Activated T-helper 17 cell treated with anti-CD3 and anti-CD28 coated beads, Interleukin-2, amount 50 U/mL, for 72 hours (primary cell): ENCODE measurements around the gene ZNF169. TPM values are rescaled to one million over a fixed set of nuclear protein-coding genes. Genes with fewer than 3 reads are reported as not detected.
"Not testable (repeated sequence)": the region's sequence is repeated elsewhere in the genome, so short reads cannot be mapped to it uniquely, and the experiment has no call there.

Experiments used
- ATAC-seq: fragments of 150-1000 bp; cut with Tn5 transposase; replicated peaks from 2 replicates; pipeline ENCODE4 v1.10.0; 2021; ENCODE audit warnings: mild to moderate bottlenecking, moderate library complexity
- H3K27ac Mint-ChIP-seq: one replicate; pipeline ENCODE4 v1.8.0; 2022; ENCODE audit warnings: mixed read lengths
- H3K27me3 Mint-ChIP-seq: one replicate; pipeline ENCODE4 v1.8.0; 2022; ENCODE audit warnings: mixed read lengths
- H3K36me3 Mint-ChIP-seq: one replicate; pipeline ENCODE4 v1.8.0; 2022; ENCODE audit warnings: low read depth, mild to moderate bottlenecking, mixed read lengths
- H3K4me1 Mint-ChIP-seq: one replicate; pipeline ENCODE4 v1.8.0; 2022; ENCODE audit warnings: mixed read lengths
- H3K4me3 Mint-ChIP-seq: one replicate; pipeline ENCODE4 v1.8.0; 2022; ENCODE audit warnings: mild to moderate bottlenecking, mixed read lengths
- H3K9me3 Mint-ChIP-seq: one replicate; pipeline ENCODE4 v1.8.0; 2022; ENCODE audit warnings: mixed read lengths
- total RNA-seq, 2 donors: library from RNA; stranded (reverse); gene quantifications; one replicate each; pipeline ENCODE4 v1.2.3, GENCODE V29; 2022

The ZNF169 gene
- total RNA-seq = 1 to 10 TPM; 6.6 to 6.9 TPM

DNA sequence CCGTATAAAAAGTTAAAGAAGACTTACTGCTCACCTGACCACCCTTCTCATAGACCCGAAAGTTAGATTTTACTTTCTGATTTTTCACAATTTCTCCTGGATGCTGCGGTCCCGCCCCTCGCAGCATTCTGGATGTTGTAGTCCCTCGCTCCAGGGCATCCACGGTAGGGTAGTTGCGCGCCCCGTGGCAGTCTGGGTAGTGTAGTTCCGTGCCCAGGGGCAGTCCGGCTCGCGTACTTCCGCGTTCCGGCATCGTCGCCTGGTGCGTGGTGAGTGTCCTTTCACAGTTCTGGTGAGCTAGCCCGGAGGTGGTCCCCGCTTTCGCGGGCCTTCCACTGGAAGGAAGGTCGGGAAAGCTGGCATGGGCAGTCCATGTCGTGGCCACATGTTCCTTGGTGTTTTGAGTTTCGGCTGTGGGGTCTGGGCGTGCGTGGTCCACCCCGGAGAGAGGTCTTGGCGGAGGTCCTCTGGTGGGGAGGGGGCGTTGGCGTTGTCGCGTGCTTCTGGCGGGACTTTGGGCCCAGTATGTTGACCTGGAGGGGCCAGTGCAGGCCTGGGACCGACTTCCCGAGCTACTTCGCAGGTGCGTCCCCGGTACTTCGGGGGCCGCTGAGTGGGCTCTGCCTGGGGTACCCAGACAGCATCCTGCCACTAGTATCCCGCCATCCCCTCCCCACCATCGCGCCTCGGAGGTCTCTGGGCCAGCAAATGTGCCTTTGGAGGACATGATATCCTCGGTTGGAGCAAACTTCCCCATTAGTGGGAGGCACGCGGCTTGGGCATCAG lies at the start of gene ZNF169:
TSS of gene ZNF169 (plus strand) at position 222 of the 786 bp plus-strand sequence. CDS start 19,515 bp downstream, outside the sequence.
- Mint-ChIP-seq H3K27ac (peak within 1 kb of the TSS; percentile 96), H3K9me3 (no peaks in the 10 kb centered on the region), H3K27me3 (no peaks in the 10 kb centered on the region), H3K4me3 (peak within 1 kb of the TSS; percentile 96), H3K4me1 (peaks cover 18% of the 10 kb centered on the region), H3K36me3 (peaks cover 36% of the 10 kb centered on the region)
- peak; percentile 100 for ATAC-seq

DNA sequence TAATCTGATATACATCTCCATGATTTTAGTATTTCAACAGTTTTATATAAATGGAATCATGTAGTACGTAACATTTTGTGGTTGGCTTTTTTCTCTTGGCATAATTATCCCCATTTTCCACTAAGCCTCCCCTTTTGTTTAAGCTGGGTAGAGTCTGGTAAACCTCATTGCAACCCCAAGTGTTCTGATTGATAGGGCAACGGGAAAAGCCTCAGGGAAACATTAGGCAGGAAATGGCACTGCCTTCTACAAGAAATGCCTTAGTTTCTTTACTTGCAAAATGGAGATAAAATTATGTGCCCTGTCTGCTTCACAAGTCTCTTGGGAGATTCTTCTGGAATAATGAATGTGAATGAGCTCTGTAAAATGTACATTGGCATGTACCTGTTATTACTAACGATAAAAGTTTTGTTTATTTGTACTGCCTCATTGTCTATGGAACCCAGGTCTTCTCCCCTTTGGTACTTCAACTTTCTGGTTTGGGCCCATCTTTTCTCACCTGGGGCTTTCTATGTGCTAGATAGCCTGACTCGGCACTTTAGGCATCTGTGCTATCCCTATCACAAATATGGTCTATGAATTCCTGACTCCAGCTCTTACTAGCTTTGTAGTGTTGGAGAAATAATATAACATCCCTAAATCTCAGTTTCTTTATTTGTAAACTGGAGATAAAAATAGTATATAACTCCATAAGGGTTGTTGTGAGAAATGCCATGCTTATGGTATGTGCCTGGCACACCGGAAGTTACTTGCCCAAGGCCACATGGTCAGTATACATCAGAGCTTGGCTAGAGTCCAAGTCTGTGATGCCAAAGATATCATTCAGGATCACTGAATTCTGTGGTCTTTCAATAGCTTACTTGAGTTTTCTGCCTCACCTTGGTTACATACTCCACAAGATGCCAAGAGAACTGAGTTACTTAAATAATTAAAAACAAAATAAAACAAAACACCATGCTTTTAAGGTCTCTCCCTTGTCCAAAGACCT lies 48.2 kb upstream of the ZNF169 start:
- Mint-ChIP-seq H3K36me3 (no peaks in the 10 kb centered on the region), H3K27me3 (peaks cover 4% of the 10 kb centered on the region), H3K9me3 (no peaks in the 10 kb centered on the region), H3K4me3 (no peak overlapping the region), H3K4me1 (peaks cover 4% of the 10 kb centered on the region), H3K27ac (peak overlapping the region; percentile 45)
- no peak for ATAC-seq

DNA sequence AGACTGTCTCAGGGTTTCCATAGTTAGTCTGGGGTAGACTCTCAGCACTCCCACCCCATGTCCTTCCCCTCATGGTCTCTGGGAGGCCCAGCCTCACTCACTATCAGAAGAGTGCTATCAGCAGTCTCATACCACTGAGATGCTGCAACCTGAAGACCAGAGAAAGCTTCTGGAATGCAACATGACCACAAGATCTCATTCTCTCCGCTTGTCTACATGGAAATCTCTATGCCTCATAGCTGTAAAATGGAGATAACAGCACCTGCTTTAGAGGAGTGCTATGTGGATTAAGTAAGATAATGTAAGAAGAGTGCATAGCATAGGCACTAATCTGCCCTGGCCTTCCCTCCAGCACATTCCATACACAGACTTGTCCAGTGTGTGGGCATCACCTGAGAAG lies 47.0 kb upstream of the ZNF169 start:
- ATAC-seq = no peak
- Mint-ChIP-seq H3K4me1 (peaks cover 4% of the 10 kb centered on the region), H3K27ac (peak overlapping the region; percentile 45), H3K36me3 (no peaks in the 10 kb centered on the region), H3K4me3 (no peak overlapping the region), H3K27me3 (peaks cover 4% of the 10 kb centered on the region), H3K9me3 (no peaks in the 10 kb centered on the region)

DNA sequence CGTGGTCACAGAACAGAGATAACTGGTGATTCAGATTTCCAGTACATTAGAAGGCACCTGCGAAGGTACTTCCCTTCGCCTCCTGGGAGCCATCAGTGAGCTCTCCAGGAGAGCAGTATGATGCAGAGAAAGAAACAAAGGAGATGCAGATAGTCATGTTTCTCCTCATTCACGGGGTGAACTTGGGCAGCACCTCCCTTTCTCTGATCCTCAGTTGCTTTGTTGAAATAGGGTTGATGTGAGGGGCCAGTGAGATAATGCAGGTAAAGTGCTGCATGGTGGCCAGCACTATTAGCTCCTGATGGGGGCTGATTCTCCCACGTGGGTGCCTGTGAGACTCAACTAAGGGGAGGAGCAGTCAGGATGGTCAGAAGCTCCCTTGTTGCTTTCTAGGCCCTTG lies 46.6 kb upstream of the ZNF169 start:
- Mint-ChIP-seq H3K4me1 (peaks cover 4% of the 10 kb centered on the region), H3K9me3 (no peaks in the 10 kb centered on the region), H3K36me3 (no peaks in the 10 kb centered on the region), H3K27me3 (peaks cover 4% of the 10 kb centered on the region), H3K4me3 (no peak overlapping the region), H3K27ac (no peak overlapping the region)
- ATAC-seq = no peak

DNA sequence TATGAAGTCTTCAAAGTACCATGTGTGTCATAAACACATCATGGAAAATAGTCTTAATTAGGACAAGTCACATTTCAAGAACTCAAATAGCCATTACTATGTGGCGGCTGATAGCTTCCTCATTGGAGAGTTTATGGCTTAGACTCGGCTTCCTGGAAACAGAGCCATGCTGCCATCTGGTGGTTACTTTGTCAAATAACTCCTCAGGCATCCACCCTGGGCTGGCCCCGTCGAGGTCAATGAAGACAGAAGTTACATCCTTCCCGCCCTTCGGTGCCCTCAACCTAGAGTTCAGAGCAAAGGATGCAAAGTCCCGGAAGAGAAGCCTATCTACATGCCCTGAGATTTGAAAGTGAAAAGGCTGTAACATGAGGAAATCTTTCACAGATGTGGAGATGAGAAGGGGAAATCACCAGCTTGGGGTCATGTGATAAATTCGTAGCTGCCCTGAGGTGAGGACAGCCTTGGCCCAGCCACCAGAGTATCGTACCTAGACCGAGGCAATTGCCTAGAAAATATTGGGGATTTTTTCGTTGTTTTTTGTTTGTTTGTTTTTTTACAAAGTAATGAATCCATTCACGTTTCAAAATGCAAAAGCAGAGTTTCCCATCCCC lies 45.5 kb upstream of the ZNF169 start:
- no peak overlapping the region for H3K27ac Mint-ChIP-seq
- no peaks in the 10 kb centered on the region for H3K36me3 Mint-ChIP-seq
- no peaks in the 10 kb centered on the region for H3K9me3 Mint-ChIP-seq
- peaks cover 4% of the 10 kb centered on the region for H3K4me1 Mint-ChIP-seq
- peak overlapping the region; percentile 44 for H3K4me3 Mint-ChIP-seq
- peaks cover 10% of the 10 kb centered on the region for H3K27me3 Mint-ChIP-seq
- peak; percentile 97 for ATAC-seq

DNA sequence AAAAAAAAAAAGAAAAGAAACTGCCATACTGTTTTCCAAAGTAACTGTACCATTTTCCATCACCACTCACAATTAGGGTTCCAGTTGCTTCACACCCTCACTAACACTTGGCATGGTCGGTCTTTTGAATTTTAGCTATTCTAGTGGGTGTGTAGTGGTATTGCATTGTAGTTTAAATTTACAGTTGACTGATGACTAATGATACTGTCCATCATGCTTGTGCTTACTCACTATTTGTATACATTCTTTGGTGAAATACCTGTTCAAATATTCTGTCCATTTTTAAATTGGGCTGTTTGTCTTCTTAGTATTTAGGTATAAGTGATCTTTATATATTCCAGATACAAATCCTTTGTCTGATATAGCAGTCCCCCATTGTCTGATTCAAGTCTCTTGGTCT lies 36.2 kb upstream of the ZNF169 start:
- H3K4me3 Mint-ChIP-seq = no peak overlapping the region
- no peaks in the 10 kb centered on the region for H3K36me3 Mint-ChIP-seq
- ATAC-seq = no peak
- H3K27me3 Mint-ChIP-seq = peaks cover 16% of the 10 kb centered on the region
- H3K27ac Mint-ChIP-seq = no peak overlapping the region
- H3K4me1 Mint-ChIP-seq = no peaks in the 10 kb centered on the region
- no peaks in the 10 kb centered on the region for H3K9me3 Mint-ChIP-seq

DNA sequence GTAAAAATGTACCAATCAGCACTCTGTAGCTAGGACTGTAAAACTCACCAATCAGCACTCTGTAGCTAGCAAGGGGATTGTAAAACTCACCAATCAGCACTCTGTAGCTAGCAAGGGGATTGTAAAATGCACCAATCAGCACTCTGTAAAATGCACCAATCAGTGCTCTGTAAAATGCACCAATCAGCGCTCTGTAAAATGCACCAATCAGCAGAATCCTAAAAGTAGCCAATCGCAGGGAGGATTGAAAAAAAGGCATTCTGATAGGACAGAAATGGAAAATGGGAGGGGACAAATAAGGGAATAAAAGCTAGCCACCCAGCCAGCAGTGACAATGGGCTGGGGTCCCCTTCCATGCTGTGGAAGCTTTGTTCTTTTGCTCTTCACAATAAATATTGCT lies 33.7 kb upstream of the ZNF169 start:
- not testable (repeated sequence) for H3K4me1 Mint-ChIP-seq, H3K36me3 Mint-ChIP-seq, H3K9me3 Mint-ChIP-seq, H3K27ac Mint-ChIP-seq, H3K4me3 Mint-ChIP-seq, ATAC-seq
- peaks cover 26% of the 10 kb centered on the region for H3K27me3 Mint-ChIP-seq

DNA sequence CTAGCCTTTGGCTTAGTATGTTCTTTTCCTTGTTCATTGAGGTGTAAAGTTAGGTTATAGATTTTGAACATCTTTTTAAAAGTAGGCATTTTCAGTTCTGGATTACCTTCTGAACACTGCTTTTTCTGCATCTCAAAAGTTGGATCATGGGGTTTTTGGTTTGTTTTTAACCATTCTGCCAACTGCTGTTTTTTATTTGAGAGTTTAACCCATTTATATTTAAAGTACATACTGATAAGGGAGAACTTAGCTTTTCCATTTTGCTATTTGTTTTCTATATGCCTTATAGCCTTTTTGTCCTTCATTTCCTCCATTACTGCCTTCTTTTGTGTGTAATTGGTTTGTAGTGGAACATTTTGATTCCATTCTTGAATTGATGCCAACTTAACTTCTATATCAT lies 30.5 kb upstream of the ZNF169 start:
- H3K27ac Mint-ChIP-seq = no peak overlapping the region
- no peaks in the 10 kb centered on the region for H3K4me1 Mint-ChIP-seq
- H3K36me3 Mint-ChIP-seq = no peaks in the 10 kb centered on the region
- ATAC-seq = no peak
- H3K9me3 Mint-ChIP-seq = no peaks in the 10 kb centered on the region
- H3K4me3 Mint-ChIP-seq = no peak overlapping the region
- peaks cover 29% of the 10 kb centered on the region for H3K27me3 Mint-ChIP-seq

DNA sequence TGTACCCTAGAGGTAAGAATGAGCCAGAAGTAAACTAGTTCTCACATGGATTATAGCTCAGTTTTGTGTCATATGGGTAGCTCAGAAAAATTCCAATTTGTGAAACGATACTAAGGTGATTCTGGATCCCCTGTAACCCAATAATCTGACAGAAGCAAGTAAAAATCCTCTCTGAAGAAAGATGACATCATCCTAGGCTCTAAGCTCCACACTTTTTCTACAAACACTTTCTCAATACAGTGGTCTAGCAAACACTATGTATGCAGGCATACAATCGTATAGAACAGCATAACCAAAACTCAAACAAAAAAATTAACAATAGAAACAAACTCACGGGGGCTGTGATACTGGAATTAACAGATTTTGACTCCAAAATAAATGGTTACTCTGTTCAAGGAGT lies 26.7 kb upstream of the ZNF169 start:
- H3K9me3 Mint-ChIP-seq = no peaks in the 10 kb centered on the region
- no peaks in the 10 kb centered on the region for H3K4me1 Mint-ChIP-seq
- H3K27me3 Mint-ChIP-seq = peaks cover 21% of the 10 kb centered on the region
- no peak overlapping the region for H3K4me3 Mint-ChIP-seq
- no peaks in the 10 kb centered on the region for H3K36me3 Mint-ChIP-seq
- no peak overlapping the region for H3K27ac Mint-ChIP-seq
- ATAC-seq = no peak

DNA sequence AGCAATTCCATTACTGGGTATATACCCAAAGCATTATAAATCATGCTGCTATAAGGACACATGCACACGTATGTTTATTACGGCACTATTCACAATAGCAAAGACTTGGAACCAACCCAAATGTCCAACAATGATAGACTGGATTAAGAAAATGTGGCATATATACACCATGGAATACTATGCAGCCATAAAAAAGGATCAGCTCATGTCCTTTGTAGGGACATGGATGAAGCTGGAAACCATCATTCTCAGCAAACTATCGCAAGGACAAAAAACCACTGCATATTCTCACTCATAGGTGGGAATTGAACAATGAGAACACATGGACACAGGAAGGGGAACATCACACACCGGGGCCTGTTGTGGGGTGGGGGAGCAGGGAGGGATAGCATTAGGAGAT lies 18.0 kb upstream of the ZNF169 start:
- H3K36me3 Mint-ChIP-seq, H3K4me3 Mint-ChIP-seq, H3K27ac Mint-ChIP-seq, H3K9me3 Mint-ChIP-seq, H3K4me1 Mint-ChIP-seq, ATAC-seq: not testable (repeated sequence)
- H3K27me3 Mint-ChIP-seq = peaks cover 12% of the 10 kb centered on the region

DNA sequence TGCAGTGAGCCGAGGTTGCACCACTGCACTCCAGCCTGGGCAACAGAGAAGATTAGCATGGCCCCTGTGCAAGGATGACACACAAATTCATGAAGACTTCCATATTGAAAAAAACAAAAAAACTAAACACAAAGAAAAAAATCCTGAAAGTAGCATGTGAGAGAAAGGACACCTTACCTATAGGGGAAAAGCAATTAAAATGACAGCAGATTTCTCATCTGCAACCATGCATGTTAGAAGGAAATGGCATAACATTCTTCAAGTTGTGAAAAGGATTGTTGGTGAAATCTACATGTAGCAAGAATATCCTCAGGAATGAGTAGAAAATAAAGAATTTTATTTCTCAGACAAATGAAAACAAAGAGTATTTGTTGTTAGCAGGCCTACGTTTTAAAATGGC lies 13.4 kb upstream of the ZNF169 start:
- ATAC-seq = no peak
- H3K27ac Mint-ChIP-seq = no peak overlapping the region
- H3K36me3 Mint-ChIP-seq = no peaks in the 10 kb centered on the region
- peaks cover 7% of the 10 kb centered on the region for H3K4me1 Mint-ChIP-seq
- H3K27me3 Mint-ChIP-seq = peaks cover 12% of the 10 kb centered on the region
- H3K9me3 Mint-ChIP-seq = peaks cover 3% of the 10 kb centered on the region
- no peak overlapping the region for H3K4me3 Mint-ChIP-seq

DNA sequence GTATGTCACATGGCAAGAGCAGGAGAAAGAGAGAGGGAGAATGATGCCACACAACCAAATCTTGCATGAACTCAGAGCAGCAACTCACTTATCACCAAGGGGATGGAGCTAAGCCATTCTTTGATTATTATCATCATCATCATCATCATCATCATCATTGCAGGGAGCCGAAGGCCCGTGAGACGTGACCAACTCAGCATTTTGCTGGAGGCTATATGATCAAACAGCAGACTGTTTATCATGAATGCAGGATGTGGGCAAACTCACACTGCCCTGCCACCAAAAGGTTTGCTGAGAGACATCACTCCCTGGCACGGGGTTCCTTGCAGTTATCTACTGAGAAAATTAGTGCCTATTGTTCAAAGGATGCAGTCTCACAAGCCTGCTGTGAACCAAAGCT lies 8.6 kb upstream of the ZNF169 start:
- H3K36me3 Mint-ChIP-seq = no peaks in the 10 kb centered on the region
- H3K27ac Mint-ChIP-seq = peak overlapping the region; percentile 80
- H3K9me3 Mint-ChIP-seq = no peaks in the 10 kb centered on the region
- H3K27me3 Mint-ChIP-seq = no peaks in the 10 kb centered on the region
- H3K4me1 Mint-ChIP-seq = peaks cover 11% of the 10 kb centered on the region
- peak; percentile 43 for ATAC-seq
- H3K4me3 Mint-ChIP-seq = peak overlapping the region; percentile 47

DNA sequence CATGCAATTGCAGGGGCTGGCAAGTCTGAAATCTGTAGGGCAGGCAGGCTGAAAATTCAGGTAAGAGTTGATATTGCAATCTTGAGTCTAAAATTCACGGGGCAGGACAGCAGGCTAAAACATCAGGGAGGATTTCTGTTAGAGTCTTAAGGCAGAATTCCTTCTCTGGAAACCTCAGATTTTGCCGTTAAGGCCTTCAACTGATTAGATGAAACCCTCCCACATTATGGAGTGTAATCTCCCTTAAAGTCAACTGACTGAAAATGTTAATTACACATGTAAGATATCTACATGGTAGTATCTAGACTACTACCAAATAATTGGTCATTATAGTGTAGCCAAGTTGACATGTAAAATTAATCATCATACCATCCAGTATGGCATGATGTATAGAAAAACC lies 3.1 kb upstream of the ZNF169 start:
- no peak overlapping the region for H3K4me3 Mint-ChIP-seq

DNA sequence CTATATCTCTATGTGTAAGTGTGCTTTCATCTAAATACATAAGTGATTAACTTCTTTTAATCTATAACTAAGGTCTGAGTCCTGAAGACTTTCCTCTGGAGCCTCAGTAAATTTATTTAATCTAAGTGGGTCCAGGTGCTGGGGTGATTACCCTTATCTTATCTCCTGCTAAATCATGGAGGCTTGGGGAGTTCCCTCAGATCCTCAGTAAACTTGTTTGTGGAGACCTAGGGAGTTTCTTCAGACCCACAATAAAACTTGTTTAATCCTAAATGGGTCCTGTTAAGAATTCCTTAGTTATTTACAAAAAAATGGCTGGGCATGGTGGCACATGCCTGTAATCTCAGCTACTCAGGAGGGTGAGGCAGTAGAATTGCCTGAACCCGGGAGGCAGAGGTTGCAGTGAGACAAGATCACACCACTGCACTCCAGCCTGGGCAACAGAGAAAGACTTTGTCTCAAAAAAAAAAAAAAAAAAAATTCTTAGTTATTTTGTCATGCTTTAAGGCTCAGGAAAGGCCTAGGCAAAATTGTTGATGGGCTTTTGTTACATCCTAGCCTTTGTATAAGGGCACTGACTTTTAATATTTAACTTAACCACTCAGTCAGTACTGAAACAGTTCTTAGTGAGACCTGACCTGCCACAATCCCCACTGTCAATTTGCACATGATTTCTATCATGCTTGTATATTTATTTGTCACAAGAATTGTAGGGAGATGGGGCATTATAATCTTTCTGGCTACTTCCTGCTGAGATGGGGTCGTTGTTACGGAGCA lies 6.7 kb downstream of the ZNF169 start:
- ATAC-seq, H3K27me3 Mint-ChIP-seq, H3K27ac Mint-ChIP-seq, H3K9me3 Mint-ChIP-seq, H3K4me3 Mint-ChIP-seq: not testable (repeated sequence)
- Mint-ChIP-seq H3K4me1 (peaks cover 13% of the 10 kb centered on the region), H3K36me3 (peaks cover 61% of the 10 kb centered on the region)

More for the DNA sequence above, 3.1 kb upstream of the ZNF169 start:
- peaks cover 4% of the 10 kb centered on the region for H3K36me3 Mint-ChIP-seq
- peaks cover 7% of the 10 kb centered on the region for H3K4me1 Mint-ChIP-seq
- H3K27me3 Mint-ChIP-seq = no peaks in the 10 kb centered on the region
- no peaks in the 10 kb centered on the region for H3K9me3 Mint-ChIP-seq
- H3K27ac Mint-ChIP-seq = no peak overlapping the region
- no peak for ATAC-seq
